Activated T-cell treated with anti-CD3 and anti-CD28 coated beads, Interleukin-2, amount 50 U/mL, for 1 hour (primary cell): Measurements from ENCODE around the gene GALR1.

Experiments
- DNase-seq: peaks from one replicate; pipeline ENCODE4 v3.0.0-alpha.2; 2020

The GALR1 gene

DNA sequence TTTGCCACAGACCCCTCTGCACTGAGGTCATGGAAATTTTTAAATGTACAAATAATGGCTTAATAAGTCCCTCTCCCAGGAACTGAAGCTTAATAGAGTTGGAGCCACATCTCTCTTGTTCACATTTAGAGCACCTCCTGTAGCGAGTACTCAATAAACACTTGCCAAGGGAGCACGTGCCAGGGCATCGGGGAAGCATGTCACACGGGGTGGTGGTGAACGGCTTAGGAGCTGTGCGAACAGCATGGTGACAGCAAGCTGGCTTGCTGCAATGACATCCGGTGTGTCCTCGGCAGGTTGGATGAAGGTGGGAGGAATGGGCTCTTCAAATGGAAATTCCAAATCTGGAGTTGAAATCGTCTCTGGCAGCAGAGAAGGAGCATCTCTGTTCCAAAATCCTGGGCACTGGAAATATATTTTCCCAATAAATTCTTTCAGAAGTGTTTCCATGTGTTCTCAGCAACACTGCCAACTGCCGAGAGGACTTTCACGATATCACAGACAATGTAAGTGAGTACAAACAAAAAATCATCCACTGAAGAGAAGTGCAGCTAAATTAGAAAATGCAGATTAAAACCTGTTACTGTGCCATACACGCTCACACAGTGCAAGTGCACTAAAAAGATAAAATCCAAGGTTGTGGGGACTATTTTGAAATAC, 74.1 kb downstream of the GALR1 start:
- DNase-seq, result no peak
